ENCODE measurements around the gene PURB.
A peak's percentile ranks its signal among the peaks of the same experiment; 100 is the strongest.
"Not testable (repeated sequence)": the region's sequence is repeated elsewhere in the genome, so short reads cannot be mapped to it uniquely, and the experiment has no call there.

The PURB gene

DNA sequence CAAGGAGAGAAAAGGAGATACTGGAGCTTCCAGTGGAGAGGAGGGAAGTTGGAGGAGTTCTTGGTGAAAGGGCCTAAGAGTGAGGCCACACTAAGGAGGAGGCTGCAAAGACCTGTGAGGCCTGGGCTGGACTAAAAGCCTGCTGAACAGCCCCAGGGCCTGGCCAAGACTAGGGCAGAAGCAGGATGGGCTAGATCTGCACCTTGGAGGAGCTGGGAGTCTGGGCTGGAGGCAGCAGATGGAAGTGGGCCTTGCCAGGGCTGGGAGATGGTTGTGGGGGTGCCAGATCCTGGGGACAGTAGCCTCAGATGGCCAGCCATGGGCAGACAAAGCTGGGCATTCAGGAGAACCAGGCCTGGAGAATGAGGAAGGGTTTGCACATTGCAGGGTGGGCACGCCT, 6.5 kb upstream of the PURB start:
- no peak for DNase-seq (ENCODE audit: low read depth)

DNA sequence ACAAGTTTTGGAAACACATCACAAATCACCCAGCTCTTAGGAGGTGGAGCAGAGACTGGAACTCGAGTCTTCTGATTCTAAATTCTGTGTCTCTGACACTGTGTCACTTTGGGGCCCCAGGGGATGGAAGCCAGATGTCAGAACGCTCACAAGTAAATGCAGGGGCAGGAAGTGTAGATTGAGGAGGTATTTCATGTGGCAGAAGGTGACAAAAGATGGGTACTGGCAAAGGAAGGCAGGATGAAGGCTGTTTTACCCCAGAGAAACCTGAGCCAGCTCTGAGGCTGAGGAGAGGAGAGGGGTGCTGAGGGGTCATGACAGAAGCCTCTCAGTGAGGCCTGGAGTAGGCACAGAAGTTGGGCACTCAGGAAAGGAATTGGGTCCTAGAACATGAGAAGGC, 6.0 kb upstream of the PURB start:
- DNase-seq (ENCODE audit: low read depth): peak; percentile 12

DNA sequence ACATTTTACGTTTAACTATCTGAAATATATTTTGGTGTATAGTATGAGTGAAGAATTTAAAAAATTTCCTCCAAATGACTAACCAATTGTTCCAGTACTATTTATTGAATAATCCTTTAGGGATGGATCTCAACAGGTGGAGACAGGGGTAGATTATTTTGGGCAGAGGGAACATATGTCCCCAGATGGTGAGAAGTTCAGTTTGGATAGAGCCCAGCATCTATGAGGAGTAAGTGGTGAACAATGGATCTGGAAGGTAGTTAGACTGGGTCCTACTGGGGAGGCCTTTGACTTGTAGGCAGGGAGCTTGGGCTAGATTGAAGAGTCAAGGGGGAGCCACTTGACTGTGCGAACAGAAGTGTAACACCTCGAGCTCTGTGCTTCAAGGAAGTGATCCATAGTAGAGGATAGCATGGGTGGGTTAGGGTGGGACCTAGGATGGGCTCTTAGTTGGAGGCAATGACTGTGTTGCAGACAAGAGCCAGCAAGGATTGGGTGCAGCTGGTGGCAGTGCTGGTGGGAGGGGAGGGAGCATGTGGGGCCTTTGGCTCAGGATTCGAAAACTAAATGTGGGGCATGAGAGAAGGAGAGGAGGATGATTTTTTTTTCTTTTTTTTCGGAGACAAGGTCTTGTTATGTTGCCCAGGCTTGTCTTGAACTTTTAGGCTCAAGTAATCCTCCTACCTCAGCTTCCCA, 3.9 kb upstream of the PURB start:
- DNase-seq (ENCODE audit: low read depth): no peak

DNA sequence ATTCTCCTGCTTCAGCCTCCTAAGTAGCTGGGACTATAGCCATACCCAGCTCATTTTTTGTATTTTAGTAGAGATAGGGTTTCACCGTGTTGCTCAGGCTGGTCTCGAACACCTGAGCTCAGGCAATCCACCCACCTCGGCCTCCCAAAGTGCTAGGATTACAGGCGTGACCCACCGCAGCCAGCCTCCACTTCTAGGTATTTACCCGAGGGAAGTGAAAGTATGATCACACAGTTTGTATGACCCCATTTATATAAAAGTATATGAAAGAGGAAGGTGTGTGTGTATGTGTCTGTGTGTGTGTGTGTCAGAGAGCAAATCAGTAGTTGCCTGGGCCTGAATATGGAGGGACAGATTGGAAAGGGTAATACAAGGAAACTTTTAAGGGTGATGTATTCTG, 2.0 kb upstream of the PURB start:
- DNase-seq (ENCODE audit: low read depth): no peak

DNA sequence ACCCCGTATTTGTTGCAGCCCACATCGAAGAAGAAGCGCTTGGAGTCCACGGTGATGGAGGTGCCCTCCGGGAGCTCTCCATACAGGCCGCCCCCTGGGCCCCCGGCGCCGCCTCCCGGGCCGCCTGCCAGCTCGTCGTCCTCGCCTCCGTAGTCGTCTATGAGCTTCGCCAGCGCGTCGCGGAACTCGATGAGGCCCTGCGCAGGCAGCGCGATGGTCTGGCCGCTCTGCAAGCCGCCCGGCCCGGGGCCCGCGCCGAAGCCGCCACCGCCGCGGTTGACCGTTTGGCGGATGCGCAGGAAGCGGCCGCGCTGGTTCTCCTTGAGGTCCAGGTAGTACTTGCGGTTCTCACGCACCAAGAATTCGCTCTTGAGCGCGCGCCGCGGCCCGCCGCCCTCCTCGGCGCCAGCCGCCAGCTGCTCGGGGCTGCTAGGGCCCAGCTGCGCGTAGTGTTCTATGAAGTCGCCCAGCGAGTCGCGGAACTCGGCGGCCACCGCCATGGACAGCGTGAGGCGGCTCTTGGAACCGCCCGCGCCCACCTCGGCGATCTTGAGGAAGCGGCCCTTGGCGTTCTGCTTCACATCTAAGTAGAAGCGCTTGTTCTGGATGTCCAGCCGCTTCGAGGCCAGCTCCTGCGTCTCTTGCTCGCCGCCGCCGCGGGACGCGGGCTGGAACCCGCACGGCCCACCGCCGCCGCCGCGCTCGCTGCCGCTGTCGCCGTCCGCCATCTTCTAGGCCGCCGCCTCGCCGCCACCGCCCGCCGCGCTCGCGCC, 523 bp downstream of the PURB start:
- peak; percentile 45 for DNase-seq (ENCODE audit: low read depth)

DNA sequence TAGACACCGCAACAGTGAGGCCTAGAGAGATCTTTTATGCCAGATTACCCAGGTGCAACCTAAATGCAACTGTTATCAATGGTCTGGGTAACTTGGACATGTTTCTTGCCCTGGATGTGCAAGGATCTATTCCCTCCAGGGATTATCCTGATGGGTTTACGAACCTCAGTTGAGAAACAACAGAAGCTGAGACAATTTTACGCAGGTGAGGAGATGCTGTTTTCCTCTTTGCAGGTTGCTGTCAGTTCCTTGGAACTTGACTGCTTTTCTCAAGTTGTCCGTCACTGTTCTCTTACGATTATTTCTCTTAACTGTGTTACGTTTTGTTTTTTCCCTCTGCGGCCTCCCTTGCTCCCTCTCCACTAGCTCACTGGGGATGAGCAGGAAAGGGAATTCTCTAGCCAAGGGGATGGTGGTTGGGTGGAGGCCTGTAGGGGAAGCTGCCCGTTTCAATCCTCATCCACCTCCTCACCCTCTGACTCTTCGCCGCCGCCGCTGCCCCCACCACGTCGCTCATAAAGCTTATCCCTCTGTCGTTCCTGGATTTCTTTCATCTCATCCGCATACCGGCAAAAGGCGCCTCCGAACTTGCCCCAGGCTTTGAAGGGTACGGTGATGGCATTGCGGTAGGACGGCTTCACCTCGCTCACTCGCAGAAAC, 1.2 kb downstream of the PURB start:
- DNase-seq (ENCODE audit: low read depth): no peak

DNA sequence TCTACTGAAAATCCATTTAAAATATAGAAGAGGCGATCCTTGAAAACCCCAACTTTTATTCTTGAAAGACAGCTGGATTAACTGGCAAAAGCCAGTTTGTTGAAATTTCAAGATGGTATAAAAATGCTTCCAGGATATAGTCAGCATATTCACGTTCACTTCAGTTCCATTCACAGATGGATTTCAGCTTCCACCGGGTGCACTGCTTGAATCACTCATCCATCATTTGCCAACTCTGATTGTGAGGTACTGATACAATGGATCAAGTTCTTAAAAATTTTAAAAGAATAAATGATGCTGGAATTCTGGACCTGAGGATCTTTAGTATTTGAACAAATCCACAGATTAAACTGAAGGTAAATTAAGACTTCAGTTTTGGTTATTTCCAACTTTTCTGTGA, 2.4 kb downstream of the PURB start:
- no peak for DNase-seq (ENCODE audit: low read depth)

DNA sequence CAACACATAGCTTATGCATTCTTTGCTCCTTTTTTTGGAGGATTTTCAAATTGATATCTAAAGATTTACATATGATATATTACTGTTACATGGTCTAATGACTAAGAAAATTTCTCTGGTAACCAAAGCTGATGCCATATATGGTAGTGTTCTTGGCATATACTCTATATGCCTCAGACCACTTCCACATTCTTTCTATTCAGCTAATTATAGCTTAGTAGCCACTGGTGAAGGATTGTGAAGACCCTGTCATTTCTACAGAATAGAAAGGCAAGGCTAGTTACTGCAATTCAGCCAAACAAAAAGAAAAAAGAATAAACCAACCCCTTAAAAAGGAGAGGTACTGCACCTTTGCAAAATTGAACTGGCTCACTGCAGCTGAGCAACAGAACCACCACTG, 3.7 kb downstream of the PURB start:
- DNase-seq (ENCODE audit: low read depth): no peak

DNA sequence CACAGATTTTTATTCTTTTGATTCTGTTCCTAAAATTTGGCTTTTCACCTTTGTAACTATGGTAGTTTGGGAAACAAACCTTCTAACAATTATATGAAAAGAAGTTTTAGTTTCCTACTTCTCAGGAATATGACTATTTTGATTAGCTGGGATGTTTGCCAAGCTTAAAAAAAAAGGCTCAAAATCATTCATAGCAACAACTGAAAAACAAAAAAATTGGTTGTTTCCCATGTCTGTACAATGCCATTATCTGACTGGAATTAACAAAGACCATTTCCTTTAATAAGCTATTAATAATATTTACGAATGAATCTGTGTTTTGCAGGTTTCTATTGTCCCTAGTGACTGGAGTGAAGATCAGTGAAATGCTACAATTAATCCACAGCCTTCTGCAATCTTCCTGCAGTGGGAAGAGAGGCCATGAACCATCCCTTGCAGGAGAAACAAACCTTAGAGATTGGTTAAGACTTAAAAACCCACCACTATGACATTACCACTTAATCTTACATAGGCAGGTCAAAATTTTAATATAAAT, 4.2 kb downstream of the PURB start:
- DNase-seq (ENCODE audit: low read depth): no peak

DNA sequence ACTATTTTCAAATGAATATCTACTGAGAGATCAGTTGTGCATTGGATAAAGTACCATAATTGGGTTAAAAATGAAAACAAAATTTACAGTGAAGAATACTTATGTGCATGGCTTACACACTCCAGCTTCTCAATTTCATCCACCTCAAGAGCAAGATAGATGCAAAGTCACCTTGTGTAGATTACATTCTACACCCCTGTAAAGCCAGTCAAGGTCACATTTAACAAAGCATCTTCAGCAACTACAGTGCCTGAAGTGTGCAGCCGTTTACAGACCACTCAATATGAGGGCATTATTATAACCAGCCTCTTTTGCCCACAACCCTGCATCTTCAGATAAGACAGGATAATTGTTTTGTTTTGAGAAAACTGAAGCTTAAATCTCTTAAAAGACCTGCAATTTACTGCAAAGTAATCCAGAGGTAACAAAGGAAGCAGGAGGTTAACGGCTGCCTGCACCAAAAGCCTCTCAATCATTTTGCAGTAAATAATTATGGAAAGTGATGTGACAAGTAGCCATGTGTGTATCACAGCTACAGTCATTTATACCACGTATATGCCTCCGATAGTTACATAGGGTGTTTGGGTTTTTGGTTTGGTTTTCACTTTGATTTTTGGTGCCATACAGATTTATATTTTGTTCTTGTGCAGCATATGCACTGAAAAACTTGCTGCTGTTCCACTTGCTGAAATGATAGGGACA, 4.9 kb downstream of the PURB start:
- no peak for DNase-seq (ENCODE audit: low read depth)

DNA sequence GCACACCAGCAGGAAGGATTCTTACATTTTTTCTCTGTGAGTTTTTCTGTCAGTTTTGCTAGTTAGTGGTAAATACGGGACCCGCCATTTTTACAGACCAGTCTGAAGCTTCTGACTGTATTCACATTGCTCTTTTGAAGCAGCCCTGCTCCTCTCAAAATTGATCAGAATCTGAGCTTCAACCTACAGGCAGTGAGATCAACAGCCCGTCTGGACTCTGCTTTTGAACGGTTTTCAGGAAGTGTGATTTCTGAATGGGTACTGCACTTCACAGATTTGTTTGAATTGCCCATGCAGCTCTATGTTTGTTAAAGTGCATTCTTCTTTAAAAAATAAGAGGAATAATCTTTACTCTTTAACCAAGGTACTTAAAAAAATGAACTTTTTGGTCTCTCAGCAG, 8.9 kb downstream of the PURB start:
- no peak for DNase-seq (ENCODE audit: low read depth)

DNA sequence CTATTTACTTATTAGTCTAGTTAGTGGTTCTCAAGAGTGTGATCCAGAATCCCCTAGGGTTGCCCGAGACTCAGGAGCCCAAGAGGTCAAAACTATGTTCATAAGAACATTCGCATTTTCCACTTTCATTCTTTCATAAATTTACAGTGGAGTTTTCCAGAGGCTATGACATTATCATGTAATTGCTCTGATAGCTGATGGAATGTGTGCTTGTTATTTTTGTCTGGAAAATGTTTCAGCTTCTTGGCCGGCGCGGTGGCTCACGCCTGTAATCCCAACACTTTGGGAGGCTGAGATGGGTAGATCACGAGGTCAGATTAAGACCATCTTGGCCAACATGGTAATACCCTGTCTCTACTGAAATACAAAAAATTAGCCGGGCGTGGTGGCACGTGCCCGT, 10.1 kb downstream of the PURB start:
- no peak for DNase-seq (ENCODE audit: low read depth)

DNA sequence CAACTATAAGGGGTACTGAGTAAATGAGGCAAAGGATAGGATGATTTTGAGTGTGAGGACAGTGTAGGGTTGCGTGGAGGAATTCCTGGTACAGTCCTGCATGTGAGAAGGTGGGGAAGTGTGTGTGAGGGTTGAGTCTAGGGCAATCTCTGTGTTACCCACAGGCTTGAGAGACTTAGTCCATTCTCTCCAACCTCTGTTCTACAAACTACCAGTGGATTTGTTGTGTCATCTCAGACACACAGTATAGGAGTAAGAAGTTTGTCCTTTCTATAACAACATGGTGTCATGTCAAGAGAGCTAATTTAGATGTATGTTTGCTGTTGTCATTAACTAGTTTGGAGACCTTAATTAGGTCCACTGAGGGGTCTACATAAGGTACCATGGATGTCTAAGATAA, 12.5 kb downstream of the PURB start:
- no peak for DNase-seq (ENCODE audit: low read depth)

DNA sequence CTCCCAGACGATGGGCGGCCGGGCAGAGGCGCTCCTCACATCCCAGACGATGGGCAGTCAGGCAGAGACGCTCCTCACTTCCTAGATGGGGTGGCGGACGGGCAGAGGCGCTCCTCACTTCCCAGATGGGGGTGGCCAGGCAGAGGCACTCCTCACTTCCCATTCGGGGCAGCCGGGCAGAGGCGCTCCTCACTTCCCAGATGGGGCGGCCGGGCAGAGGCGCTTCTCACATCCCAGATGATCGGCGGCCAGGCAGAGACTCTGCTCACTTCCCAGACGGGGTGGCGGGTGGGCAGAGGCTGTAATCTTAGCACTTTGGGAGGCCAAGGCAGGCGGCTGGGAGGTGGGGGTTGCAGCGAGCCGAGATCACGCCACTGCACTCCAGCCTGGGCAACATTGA, 13.4 kb downstream of the PURB start:
- DNase-seq (ENCODE audit: low read depth): not testable (repeated sequence)

DNA sequence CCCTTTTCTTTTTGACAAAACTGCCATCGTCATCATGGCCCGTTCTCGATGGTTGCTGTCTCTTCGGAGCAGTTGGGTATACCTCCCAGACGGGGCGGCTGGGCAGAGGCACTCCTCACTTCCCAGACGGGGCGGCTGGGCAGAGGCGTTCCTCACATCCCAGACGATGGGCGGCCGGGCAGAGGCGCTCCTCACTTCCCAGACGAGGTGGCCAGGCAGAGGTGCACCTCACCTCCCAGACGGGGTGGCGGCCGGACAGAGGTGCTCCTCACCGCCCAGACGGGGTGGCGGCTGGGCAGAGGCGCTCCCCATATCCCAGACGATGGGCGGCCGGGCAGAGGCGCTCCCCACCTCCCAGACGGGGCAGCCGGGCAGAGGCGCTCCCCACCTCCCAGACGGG, 14.6 kb downstream of the PURB start:
- DNase-seq (ENCODE audit: low read depth): not testable (repeated sequence)

DNA sequence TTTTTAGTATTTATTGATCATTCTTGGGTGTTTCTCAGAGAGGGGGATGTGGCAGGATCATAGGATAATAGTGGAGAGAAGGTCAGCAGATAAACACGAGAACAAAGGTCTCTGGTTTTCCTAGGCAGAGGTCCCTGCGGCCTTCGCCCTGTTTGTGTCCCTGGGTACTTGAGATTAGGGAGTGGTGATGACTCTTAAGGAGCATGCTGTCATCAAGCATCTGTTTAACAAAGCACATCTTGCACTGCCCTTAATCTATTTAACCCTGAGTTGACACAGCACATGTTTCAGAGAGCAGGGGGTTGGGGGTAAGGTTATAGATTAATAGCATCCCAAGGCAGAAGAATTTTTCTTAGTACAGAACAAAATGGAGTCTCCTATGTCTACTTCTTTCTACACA, 15.0 kb downstream of the PURB start:
- DNase-seq (ENCODE audit: low read depth): not testable (repeated sequence)

DNA sequence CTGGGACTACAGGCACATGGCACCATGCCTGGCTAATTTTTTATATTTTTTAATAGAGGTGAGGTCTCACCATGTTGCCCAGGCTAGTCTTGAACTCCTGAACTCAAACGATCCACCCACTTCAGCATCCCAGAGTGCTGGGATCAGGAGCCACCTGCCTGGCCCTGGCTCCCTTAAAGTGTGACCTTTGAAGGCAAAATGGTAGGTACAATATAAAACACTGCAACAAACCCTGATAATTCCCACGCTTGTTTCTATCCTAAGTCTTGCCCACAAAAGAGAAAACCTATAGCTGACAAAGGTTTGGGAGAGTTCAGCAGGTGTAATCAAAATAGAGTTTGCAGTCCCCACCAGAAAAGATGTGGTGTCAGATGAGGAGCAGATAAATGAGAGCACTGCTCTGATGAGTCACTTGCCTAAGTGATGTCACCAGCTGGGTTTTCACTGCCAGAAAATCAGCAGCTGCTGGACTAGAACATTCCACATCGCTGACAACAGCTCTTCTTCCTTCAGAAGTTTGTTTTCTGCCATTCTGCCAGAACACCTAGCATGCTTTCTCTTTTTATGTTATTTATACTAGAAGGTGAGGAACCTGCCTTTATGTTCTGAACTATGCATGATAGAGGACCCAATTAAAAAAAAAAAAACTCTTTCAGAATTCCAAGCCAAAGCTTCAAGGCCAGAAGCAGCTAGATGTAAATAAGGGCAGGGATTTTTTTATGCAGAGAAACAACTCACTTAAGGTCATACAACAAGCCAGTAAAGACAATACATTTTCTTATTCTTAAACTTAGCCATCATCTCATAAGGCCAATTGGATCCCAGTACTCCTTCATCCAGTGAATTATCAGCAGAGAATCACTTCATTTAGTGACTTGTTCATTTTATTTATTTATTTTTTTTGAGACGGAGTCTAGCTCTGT, 18.0 kb downstream of the PURB start:
- no peak for DNase-seq (ENCODE audit: low read depth)

DNA sequence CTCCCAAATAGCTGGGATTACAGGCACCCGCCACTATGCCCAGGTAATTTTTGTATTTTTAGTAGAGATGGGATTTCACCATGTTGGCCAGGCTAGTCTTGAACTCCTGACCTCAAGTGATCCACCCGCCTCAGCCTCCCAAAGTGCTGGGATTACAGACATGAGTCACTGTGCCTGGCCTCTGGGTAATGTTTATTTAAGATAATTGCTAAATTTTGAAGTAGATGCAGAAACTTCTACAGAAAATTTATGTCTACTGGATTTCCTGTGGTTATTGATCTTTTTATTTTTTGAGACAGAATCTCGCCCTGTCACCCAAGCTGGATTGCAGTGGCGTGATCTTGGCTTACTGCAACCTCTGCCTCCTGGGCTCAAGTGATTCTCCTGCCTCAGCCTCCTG, 23.4 kb downstream of the PURB start:
- DNase-seq (ENCODE audit: low read depth): not testable (repeated sequence)

DNA sequence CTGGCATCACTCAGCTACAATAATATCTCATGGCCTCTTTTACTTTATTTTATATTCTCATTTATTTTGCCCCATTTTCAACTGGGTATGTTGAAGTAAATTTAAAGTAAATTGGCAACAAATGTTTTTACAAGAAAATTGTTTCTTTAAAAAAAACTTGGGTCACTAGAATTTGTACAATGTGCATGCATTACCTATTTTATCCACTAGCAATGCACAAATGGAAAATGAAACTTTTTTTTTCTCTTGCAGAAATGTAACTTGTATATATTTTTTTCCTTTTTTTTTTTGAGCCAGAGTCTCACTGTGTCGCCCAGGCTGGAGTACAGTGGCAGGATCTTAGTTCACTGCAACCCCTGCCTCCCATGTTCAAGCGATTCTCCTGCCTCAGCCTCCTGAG, 27.2 kb downstream of the PURB start:
- DNase-seq (ENCODE audit: low read depth): no peak

DNA sequence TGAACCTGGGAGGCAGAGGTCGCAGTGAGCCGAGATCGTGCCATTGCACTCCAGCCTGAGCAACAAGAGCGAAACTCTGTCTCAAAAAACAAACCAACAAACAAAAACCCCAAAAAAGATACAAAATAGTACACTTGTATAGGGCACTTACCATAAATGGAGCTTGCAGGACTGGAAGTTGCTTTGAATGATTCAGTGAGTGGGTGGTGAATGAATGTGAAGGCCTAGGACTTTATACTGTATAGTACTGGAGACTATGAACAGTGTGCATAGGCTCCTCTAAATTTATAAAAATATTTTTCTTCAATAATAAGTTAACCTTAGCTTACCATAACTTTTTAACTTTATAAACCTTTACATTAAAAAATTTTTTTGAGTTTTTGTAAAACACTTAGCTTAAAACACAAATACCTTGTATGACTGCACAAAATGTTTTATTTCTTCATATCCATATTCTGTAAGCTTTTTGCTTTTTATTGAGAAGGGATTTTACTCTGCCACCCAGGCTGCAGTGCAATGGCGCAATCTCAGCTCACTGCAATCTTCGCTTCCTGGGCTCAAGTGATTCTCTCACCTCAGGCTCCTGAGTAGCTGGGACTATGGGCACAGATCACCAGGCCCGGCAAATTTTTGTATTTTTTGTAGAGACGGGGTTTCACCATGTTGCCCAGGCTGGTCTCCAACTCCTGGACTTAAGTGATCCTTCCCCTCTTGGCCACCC, 30.5 kb downstream of the PURB start:
- DNase-seq (ENCODE audit: low read depth): no peak

DNA sequence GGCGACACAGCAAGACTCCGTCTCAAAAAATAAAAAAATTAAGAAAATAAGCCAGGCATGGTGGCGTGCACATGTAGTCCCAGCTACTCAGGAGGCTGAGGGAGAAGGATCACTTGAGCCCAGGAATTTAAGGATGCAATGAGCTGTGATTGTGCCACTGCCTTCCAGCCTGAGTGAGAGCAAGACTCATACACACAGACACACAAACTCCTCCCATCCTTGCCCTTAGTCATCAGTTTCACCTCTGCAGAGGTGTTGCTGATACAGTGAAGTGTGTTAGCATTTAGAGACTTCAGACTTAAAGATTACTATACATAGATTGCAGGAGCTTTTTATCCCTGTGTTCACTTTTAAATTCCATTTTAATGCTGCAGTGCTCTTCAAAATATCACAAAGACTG, 31.9 kb downstream of the PURB start:
- no peak for DNase-seq (ENCODE audit: low read depth)
